ENCODE results near the gene E2F2. TPM values are rescaled to one million over a fixed set of nuclear protein-coding genes. Genes with fewer than 3 reads are reported as not detected.

Gene E2F2
- total RNA-seq, 1 donor from 2014 or later: under 0.01 TPM

DNA sequence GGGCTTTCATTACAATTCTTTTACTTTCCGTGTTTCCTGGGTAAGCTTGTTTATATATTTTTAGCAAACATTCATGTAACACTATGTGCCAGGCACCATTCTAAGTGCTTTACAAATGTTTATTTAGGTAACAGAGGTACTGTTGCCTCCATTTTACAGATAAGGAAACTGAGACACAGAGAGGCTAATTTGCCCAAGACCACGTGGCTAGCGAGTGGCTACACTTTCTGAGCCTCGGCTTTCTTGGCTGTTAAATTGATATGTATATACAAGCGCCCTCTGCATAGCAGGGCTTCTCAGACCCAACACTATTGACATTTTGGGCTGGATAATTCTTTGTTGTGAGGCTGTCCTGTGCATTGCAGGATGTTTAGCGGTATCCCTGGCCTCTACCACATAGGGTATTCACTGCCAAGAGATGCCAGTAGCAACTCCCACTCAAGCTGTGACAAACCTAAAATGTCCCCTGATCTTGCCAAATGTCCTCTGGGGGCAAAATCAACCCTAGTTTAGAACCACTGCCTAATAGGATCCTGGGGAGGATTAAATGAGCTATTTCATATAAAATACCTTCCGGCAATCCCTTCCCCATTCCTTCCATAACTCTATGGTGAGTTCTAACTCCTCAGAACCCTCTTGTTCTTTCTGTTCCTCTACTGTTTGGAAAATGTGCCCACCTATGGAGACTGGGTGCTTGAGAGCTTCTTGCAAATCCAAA lies 45.5 kb upstream of the E2F2 start:
- DNase-seq (ENCODE audit: low read depth): no peak
- FAIRE-seq: no peak
- TF ChIP-seq, protein P1, sequence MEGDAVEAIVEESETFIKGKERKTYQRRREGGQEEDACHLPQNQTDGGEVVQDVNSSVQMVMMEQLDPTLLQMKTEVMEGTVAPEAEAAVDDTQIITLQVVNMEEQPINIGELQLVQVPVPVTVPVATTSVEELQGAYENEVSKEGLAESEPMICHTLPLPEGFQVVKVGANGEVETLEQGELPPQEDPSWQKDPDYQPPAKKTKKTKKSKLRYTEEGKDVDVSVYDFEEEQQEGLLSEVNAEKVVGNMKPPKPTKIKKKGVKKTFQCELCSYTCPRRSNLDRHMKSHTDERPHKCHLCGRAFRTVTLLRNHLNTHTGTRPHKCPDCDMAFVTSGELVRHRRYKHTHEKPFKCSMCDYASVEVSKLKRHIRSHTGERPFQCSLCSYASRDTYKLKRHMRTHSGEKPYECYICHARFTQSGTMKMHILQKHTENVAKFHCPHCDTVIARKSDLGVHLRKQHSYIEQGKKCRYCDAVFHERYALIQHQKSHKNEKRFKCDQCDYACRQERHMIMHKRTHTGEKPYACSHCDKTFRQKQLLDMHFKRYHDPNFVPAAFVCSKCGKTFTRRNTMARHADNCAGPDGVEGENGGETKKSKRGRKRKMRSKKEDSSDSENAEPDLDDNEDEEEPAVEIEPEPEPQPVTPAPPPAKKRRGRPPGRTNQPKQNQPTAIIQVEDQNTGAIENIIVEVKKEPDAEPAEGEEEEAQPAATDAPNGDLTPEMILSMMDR (IDR thresholded peaks at IDR 0.05; ENCODE audit: insufficient read depth, low read length, severe bottlenecking): no peak
- no peaks in the 10 kb centered on the region for H3K36me3 ChIP-seq (ENCODE audit: control insufficient read depth, insufficient read depth, low read length)
- H3K4me3 ChIP-seq (ENCODE audit: low read depth, low read length): no peak overlapping the region
- no peaks in the 10 kb centered on the region for H3K27me3 ChIP-seq (ENCODE audit: control insufficient read depth, insufficient read depth, low read length)

DNA sequence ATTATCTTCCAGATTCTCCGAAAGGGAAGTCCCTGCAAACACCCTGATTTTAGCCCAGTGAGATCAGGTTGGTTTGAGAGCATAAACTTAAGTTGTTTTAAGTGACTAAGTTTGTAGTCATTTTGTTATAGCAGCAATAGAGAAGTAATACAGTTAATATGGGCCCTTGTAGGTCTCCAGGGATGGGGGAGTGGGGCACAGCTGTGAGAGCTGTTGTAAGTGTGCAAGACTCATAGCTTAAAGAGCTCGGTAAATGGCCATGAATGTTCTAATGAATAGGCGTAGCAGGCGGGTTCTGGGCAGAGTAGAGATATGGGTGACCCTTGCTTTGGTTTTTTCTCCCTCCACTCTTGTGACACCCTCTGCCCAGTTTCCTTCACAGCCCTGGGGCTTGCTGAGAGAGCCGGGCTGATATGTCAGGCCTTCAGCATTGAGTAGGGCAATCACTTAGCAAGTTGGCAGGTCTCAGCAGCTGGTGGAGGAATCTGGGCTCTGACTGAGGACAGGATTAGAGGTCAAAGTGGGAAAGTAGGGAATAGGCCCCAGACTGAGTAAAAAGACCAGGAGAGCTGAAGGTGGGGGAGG lies 44.3 kb upstream of the E2F2 start:
- Histone ChIP-seq H3K4me3 (ENCODE audit: low read depth, low read length) (no peak overlapping the region), H3K27me3 (ENCODE audit: control insufficient read depth, insufficient read depth, low read length) (no peaks in the 10 kb centered on the region), H3K36me3 (ENCODE audit: control insufficient read depth, insufficient read depth, low read length) (no peaks in the 10 kb centered on the region)
- TF ChIP-seq, protein P1 (IDR thresholded peaks at IDR 0.05; ENCODE audit: insufficient read depth, low read length, severe bottlenecking): no peak
- DNase-seq (ENCODE audit: low read depth) (no peak), FAIRE-seq (no peak)

DNA sequence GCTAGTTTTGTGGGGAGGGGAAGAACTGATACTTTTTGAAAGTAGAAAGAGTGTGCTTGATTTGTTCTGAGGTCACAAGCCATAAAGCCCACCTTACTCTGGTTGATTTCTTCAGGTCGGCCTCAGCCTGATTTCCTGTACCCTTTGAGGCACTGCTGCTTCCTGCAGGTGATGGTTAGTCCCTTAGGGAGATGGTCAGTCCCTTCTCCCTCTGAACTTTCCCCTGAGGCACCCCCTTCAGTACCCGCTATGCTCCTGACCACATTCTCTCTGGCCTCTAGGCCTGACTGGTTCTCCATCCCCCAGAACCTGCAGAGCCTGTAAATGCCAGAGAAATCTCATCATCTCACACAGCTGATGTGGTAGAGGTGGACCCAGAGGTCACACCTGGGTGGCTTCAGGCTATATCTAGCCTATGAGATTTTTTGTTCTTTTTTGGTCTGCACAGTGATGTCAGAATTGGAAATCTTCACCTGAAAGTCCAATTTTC lies 43.3 kb upstream of the E2F2 start:
- Histone ChIP-seq H3K4me3 (ENCODE audit: low read depth, low read length) (no peak overlapping the region), H3K27me3 (ENCODE audit: control insufficient read depth, insufficient read depth, low read length) (no peaks in the 10 kb centered on the region), H3K36me3 (ENCODE audit: control insufficient read depth, insufficient read depth, low read length) (no peaks in the 10 kb centered on the region)
- DNase-seq (ENCODE audit: low read depth) (no peak), FAIRE-seq (no peak)
- TF ChIP-seq, protein P1 (IDR thresholded peaks at IDR 0.05; ENCODE audit: insufficient read depth, low read length, severe bottlenecking): no peak

DNA sequence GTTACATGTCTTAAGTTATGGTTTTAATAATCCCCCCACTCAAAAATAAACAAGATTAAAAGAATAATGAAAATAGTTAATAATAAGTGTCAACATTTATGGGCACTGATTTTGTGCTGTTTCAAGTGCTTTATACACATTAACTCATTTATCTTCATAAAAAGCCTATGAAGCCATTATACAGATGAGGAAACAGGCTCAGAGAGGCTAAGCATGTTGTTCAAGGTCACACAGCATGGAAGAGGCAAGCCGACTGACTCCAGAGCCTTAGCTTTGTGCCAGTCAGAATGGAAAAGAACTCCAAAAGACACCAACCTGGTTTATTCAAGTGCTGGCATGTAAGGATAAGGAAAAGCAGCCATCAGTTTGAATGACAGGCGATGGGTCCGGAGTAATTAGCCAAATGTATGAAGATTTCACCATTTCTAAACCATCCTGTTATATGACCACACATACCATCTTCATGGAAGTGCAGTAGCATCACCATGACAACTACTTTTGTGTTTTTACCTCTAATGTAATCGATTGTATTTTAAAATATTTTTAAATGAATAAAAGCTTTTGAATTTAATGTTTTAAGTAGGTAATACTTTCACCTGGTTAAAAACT lies 42.6 kb upstream of the E2F2 start:
- FAIRE-seq: no peak
- TF ChIP-seq, protein P1 (IDR thresholded peaks at IDR 0.05; ENCODE audit: insufficient read depth, low read length, severe bottlenecking): no peak
- H3K36me3 ChIP-seq (ENCODE audit: control insufficient read depth, insufficient read depth, low read length): no peaks in the 10 kb centered on the region

DNA sequence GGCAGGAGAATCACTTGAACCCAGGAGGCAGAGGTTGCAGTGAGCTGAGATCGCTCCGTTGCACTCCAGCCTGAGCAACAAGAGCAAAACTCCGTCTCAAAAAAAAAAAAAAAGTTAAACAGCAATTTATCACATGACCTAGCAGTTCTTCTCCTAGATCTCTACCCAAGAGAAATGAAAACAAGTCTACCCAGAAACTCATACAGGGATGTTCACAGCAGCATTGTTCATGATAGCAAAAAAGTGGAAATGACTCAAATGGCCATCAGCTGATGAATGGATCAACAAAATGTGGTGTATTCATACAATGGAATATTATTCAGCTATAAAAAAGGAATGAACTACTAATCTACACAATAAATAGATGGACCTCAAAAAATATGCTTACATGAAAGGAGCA lies 40.4 kb upstream of the E2F2 start:
- FAIRE-seq (no peak), DNase-seq (ENCODE audit: low read depth) (no peak)
- TF ChIP-seq, protein P1 (IDR thresholded peaks at IDR 0.05; ENCODE audit: insufficient read depth, low read length, severe bottlenecking): no peak
- H3K36me3 ChIP-seq (ENCODE audit: control insufficient read depth, insufficient read depth, low read length): no peaks in the 10 kb centered on the region
- no peaks in the 10 kb centered on the region for H3K27me3 ChIP-seq (ENCODE audit: control insufficient read depth, insufficient read depth, low read length)
- no peak overlapping the region for H3K4me3 ChIP-seq (ENCODE audit: low read depth, low read length)

More for the DNA sequence above, 42.6 kb upstream of the E2F2 start:
- H3K27me3 ChIP-seq (ENCODE audit: control insufficient read depth, insufficient read depth, low read length): no peaks in the 10 kb centered on the region
- H3K4me3 ChIP-seq (ENCODE audit: low read depth, low read length): no peak overlapping the region
- DNase-seq (ENCODE audit: low read depth): no peak

Data from bronchial epithelial cell (primary cell).